ENCODE measurements around the gene HDGFL2. TPM values are rescaled to one million over a fixed set of nuclear protein-coding genes. Genes with fewer than 3 reads are reported as not detected.

HDGFL2 gene
- total and polyA plus RNA-seq, 10 of the 15 experiments (the other 5 are each of a cell fraction or from before 2014, with no cell fraction given) = 0.16 to 56.9 (median 25.3) TPM

DNA sequence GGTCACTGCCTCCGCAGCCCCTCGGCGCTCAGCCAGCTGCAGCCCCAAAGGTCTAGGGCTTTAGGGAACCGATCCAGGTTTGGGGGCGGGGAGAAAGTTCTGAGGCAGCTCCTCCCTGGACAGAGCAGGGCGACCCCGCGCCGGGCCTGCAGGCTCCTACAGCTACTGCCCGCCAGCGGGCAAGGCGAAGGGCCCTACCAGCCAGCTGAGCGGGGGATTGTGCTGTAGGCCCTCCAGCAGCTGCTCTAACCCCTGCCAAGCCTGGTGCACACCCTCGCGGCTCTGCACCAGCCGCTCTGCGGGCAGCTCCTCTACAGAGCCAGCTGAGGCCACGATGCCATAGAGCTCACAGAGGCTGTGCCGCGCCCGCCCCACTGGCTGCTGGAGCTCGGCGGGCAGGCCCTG is 32.2 kb downstream of the HDGFL2 start (continued):
- TF ChIP-seq, protein P1, sequence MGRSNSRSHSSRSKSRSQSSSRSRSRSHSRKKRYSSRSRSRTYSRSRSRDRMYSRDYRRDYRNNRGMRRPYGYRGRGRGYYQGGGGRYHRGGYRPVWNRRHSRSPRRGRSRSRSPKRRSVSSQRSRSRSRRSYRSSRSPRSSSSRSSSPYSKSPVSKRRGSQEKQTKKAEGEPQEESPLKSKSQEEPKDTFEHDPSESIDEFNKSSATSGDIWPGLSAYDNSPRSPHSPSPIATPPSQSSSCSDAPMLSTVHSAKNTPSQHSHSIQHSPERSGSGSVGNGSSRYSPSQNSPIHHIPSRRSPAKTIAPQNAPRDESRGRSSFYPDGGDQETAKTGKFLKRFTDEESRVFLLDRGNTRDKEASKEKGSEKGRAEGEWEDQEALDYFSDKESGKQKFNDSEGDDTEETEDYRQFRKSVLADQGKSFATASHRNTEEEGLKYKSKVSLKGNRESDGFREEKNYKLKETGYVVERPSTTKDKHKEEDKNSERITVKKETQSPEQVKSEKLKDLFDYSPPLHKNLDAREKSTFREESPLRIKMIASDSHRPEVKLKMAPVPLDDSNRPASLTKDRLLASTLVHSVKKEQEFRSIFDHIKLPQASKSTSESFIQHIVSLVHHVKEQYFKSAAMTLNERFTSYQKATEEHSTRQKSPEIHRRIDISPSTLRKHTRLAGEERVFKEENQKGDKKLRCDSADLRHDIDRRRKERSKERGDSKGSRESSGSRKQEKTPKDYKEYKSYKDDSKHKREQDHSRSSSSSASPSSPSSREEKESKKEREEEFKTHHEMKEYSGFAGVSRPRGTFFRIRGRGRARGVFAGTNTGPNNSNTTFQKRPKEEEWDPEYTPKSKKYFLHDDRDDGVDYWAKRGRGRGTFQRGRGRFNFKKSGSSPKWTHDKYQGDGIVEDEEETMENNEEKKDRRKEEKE (IDR thresholded peaks at IDR 0.05) = no peak
- TF ChIP-seq, protein P2, sequence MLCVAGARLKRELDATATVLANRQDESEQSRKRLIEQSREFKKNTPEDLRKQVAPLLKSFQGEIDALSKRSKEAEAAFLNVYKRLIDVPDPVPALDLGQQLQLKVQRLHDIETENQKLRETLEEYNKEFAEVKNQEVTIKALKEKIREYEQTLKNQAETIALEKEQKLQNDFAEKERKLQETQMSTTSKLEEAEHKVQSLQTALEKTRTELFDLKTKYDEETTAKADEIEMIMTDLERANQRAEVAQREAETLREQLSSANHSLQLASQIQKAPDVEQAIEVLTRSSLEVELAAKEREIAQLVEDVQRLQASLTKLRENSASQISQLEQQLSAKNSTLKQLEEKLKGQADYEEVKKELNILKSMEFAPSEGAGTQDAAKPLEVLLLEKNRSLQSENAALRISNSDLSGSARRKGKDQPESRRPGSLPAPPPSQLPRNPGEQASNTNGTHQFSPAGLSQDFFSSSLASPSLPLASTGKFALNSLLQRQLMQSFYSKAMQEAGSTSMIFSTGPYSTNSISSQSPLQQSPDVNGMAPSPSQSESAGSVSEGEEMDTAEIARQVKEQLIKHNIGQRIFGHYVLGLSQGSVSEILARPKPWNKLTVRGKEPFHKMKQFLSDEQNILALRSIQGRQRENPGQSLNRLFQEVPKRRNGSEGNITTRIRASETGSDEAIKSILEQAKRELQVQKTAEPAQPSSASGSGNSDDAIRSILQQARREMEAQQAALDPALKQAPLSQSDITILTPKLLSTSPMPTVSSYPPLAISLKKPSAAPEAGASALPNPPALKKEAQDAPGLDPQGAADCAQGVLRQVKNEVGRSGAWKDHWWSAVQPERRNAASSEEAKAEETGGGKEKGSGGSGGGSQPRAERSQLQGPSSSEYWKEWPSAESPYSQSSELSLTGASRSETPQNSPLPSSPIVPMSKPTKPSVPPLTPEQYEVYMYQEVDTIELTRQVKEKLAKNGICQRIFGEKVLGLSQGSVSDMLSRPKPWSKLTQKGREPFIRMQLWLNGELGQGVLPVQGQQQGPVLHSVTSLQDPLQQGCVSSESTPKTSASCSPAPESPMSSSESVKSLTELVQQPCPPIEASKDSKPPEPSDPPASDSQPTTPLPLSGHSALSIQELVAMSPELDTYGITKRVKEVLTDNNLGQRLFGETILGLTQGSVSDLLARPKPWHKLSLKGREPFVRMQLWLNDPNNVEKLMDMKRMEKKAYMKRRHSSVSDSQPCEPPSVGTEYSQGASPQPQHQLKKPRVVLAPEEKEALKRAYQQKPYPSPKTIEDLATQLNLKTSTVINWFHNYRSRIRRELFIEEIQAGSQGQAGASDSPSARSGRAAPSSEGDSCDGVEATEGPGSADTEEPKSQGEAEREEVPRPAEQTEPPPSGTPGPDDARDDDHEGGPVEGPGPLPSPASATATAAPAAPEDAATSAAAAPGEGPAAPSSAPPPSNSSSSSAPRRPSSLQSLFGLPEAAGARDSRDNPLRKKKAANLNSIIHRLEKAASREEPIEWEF (IDR thresholded peaks at IDR 0.05; ENCODE audit: insufficient replicate concordance, low read depth, low read length) = no peak

DNA sequence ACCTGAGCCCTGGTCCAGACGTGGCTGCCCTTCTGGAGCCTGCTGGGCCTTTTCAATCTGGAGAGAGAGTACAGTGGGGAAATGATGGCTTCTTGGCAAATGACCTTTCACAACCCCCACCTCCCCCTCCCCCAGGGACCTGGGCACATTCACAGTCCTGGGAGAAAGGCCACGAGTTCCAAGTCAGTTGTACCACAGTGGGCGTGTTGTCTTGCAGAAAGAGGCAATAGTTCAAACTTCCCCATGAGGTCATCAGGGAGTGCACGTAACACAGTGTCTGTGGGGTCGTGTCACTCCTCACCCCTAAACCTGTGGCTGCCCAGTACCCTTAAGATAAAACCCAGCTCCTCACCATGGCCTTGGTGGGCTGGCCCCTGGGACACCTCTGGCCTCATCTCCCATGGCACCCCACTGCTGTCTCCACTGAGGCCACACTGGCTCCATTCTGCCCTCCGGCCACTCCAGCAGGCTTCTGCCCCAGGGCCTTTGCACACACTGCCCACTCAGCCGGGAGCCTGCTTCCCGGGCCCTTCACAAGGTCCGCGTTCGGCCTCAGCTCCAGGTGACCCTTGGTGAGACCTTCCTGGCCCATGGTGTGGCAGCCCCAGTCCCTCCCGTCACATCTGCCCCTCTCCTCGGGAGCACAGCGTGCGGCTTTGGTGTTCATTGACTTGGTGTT is 32.9 kb downstream of the HDGFL2 start:
- no peak overlapping the region for H3K9ac ChIP-seq (ENCODE audit: control insufficient read depth, insufficient read depth, low read length)
- H3K36me3 ChIP-seq (ENCODE audit: control insufficient read depth in 2 of 2, insufficient read depth in 2 of 2, low read length in 1 of 2) = no peaks in the 10 kb centered on the region; a peak in 1 of 4 replicates
- BruUV-seq (replicated peaks) = no TSS peak
- H3K79me2 ChIP-seq (ENCODE audit: control insufficient read depth, insufficient read depth, low read length) = no peaks in the 10 kb centered on the region
- H3K4me1 ChIP-seq (ENCODE audit: control insufficient read depth, insufficient read depth, low read length) = no peaks in the 10 kb centered on the region
- ChIA-PET SMC1A (ENCODE audit: uncharacterized antibody, unreplicated experiment) (no interaction called here), POLR2A (no interaction called here), CTCF (no interaction called here), RAD21 (ENCODE audit: unreplicated experiment) (no interaction called here)
- FAIRE-seq = no peak
- H3K27me3 ChIP-seq (replicated peaks in 1 of 2; ENCODE audit: control insufficient read depth in 2 of 2, insufficient read depth in 2 of 2, low read length in 1 of 2) = no peaks in the 10 kb centered on the region
- H3K4me3 ChIP-seq = no peak overlapping the region
- no peak for ATAC-seq
- H3K27ac ChIP-seq (ENCODE audit: control insufficient read depth, insufficient read depth) = no peak overlapping the region
- no peak overlapping the region for H3K4me2 ChIP-seq (ENCODE audit: control insufficient read depth, insufficient read depth)
- no peak for DNase-seq (ENCODE audit: low read depth, low spot score)
- intact Hi-C loops (cut with micrococcal nuclease; ENCODE audit: unreplicated experiment) = no loop called here
- 73% methylated on average over 15 of the region's 15 CpGs for WGBS (ENCODE audit: insufficient coverage, insufficient replicate concordance, low lambda C conversion rate, missing lambda C conversion rate)
- H3K9me3 ChIP-seq (replicated peaks; ENCODE audit: control insufficient read depth, insufficient read depth, low read length) = no peaks in the 10 kb centered on the region
- in situ Hi-C loops (cut with MboI) = no loop called here
- H4K20me1 ChIP-seq (ENCODE audit: control insufficient read depth, insufficient read depth) = no peaks in the 10 kb centered on the region
- no peak overlapping the region for H2AFZ ChIP-seq (ENCODE audit: control insufficient read depth, low read depth, low read length)
- TF ChIP-seq CHD4 (IDR thresholded peaks at IDR 0.05) (no peak), PAX8 (IDR thresholded peaks at IDR 0.05) (no peak), NFIC (IDR thresholded peaks at IDR 0.05; ENCODE audit: low read depth, low read length) (no peak), NFYA (IDR thresholded peaks at IDR 0.05; ENCODE audit: borderline replicate concordance, low read depth, low read length) (no peak), RBBP5 (conservative IDR thresholded peaks at IDR 0.05) (no peak), ZNF622 (IDR thresholded peaks at IDR 0.05) (no peak), MXI1 (IDR thresholded peaks at IDR 0.05; ENCODE audit: low read depth, low read length) (no peak), TCF3 (IDR thresholded peaks at IDR 0.05; ENCODE audit: borderline replicate concordance, insufficient read depth, low read depth, low read length) (no peak)
- TF ChIP-seq, protein P3, sequence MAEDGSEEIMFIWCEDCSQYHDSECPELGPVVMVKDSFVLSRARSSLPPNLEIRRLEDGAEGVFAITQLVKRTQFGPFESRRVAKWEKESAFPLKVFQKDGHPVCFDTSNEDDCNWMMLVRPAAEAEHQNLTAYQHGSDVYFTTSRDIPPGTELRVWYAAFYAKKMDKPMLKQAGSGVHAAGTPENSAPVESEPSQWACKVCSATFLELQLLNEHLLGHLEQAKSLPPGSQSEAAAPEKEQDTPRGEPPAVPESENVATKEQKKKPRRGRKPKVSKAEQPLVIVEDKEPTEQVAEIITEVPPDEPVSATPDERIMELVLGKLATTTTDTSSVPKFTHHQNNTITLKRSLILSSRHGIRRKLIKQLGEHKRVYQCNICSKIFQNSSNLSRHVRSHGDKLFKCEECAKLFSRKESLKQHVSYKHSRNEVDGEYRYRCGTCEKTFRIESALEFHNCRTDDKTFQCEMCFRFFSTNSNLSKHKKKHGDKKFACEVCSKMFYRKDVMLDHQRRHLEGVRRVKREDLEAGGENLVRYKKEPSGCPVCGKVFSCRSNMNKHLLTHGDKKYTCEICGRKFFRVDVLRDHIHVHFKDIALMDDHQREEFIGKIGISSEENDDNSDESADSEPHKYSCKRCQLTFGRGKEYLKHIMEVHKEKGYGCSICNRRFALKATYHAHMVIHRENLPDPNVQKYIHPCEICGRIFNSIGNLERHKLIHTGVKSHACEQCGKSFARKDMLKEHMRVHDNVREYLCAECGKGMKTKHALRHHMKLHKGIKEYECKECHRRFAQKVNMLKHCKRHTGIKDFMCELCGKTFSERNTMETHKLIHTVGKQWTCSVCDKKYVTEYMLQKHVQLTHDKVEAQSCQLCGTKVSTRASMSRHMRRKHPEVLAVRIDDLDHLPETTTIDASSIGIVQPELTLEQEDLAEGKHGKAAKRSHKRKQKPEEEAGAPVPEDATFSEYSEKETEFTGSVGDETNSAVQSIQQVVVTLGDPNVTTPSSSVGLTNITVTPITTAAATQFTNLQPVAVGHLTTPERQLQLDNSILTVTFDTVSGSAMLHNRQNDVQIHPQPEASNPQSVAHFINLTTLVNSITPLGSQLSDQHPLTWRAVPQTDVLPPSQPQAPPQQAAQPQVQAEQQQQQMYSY (CRISPR knock-in tag; IDR thresholded peaks at IDR 0.05) = no peak

Measured in GM12878 (cell line).